Measurements from ENCODE around the gene BAHCC1. TPM values are rescaled to one million over a fixed set of nuclear protein-coding genes. Genes with fewer than 3 reads are reported as not detected.

BAHCC1 gene
- total RNA-seq, 1 experiment from 2014 or later: 3.1 TPM

DNA sequence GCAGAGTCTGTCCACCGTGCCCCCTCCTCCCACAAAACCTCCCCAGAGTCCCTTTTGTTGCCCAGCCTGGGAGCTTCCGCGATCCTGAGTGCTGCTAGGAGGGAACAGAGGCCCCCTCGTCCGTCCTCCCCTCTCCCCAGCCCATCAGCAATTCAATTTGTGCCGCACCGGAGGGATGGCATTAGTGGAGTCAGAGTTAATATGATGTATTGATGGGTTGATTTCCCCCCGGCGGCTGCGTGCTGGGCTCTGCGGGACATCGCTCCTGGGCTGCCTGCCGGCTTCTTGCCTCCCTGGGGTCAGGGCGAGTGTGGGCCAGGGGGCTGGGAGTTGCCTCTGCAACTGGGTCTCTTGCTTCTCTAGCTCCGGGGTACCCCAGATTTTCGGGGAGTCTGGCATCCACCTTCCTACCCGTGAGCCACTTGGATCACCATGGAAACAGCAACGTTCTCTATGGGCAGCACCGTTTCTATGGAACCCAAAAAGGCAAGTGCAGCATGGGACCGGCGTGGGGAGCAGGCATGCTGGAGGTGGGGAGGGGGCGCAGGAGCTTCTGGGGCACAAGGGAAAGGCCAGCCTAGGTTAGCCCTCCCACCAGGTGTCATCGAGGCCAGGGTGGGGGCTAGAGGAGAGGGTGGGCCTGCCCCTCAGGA is 42.9 kb downstream of the BAHCC1 start:
- no peak overlapping the region for H4K91ac ChIP-seq (ENCODE audit: insufficient read length, low read depth, low read length)
- H3K27me3 Mint-ChIP-seq (ENCODE audit: low read depth): no peaks in the 10 kb centered on the region; the same call in 1 of the 2 replicates
- H2AK5ac ChIP-seq (ENCODE audit: insufficient read length, low read length): no peak overlapping the region
- H3K4ac ChIP-seq (ENCODE audit: low read depth, low read length): no peak overlapping the region
- no peak overlapping the region for H3K27ac Mint-ChIP-seq
- H3K23me2 ChIP-seq (ENCODE audit: insufficient read length, low read depth, low read length, poor library complexity, severe bottlenecking): no peaks in the 10 kb centered on the region
- H3K4me1 Mint-ChIP-seq: peaks cover 4 to 9% of the 10 kb centered on the region in 2 experiments; a peak in 3 of 4 replicates
- no peak overlapping the region for H3K4me2 ChIP-seq (ENCODE audit: insufficient read depth, insufficient read length, low read length)
- no peak overlapping the region for H3T11ph ChIP-seq (ENCODE audit: low read length)
- H2AFZ ChIP-seq (ENCODE audit: low read length): no peak overlapping the region
- no peak overlapping the region for H3K56ac ChIP-seq (ENCODE audit: insufficient read length, low read depth, low read length)
- no peak overlapping the region for H2BK5ac ChIP-seq (ENCODE audit: insufficient read length, low read length)
- H3K9me3 ChIP-seq (ENCODE audit: control insufficient read depth, low read depth, low read length): no peaks in the 10 kb centered on the region
- H3K79me1 ChIP-seq (ENCODE audit: insufficient read depth, low read depth, low read length, poor library complexity, severe bottlenecking): no peaks in the 10 kb centered on the region
- peaks cover 4% of the 10 kb centered on the region for H4K20me1 ChIP-seq (ENCODE audit: control insufficient read depth, insufficient read depth, insufficient read length)
- no peaks in the 10 kb centered on the region for H3K36me3 Mint-ChIP-seq (ENCODE audit: insufficient read depth in 1 of 3, low read depth in 3 of 3)
- no peak overlapping the region for H4K5ac ChIP-seq (ENCODE audit: insufficient read length, low read depth, low read length)
- no peak overlapping the region for H3K4me3 Mint-ChIP-seq
- H3K27me3 ChIP-seq (ENCODE audit: insufficient read depth, low read length): no peaks in the 10 kb centered on the region
- H2BK15ac ChIP-seq (ENCODE audit: low read depth, low read length): no peak overlapping the region
- no peak overlapping the region for H3K14ac ChIP-seq (ENCODE audit: insufficient read depth, low read length)
- H3K23ac ChIP-seq (ENCODE audit: insufficient read length, low read depth, low read length): no peak overlapping the region
- DNase-seq: no peak
- H3K9me3 Mint-ChIP-seq: no peaks in the 10 kb centered on the region
- no peak overlapping the region for H3K27ac ChIP-seq (ENCODE audit: insufficient read length, low read depth, low read length)
- no peak overlapping the region for H2BK120ac ChIP-seq (ENCODE audit: low read depth, low read length, poor library complexity, severe bottlenecking)
- no peaks in the 10 kb centered on the region for H3K4me1 ChIP-seq (ENCODE audit: insufficient read depth, low read length)
- no peak overlapping the region for H2BK12ac ChIP-seq (ENCODE audit: insufficient read length, low read depth, low read length)
- WGBS (ENCODE audit: extremely low coverage, insufficient read length, low lambda C conversion rate): no CpG with 5 or more reads among the region's 23 CpGs
- H4K8ac ChIP-seq (replicated peaks; ENCODE audit: insufficient read length, low read depth, low read length): no peak overlapping the region
- no peak overlapping the region for H2BK20ac ChIP-seq (ENCODE audit: low read depth, low read length, poor library complexity, severe bottlenecking)
- H3K9ac ChIP-seq (ENCODE audit: extremely low read depth, insufficient read length, low read length): no peak overlapping the region
- no peaks in the 10 kb centered on the region for H3K79me2 ChIP-seq (ENCODE audit: insufficient read depth, low read length)
- H3K18ac ChIP-seq (ENCODE audit: insufficient read length, low read depth, low read length): no peak overlapping the region
- TF ChIP-seq, protein P1, sequence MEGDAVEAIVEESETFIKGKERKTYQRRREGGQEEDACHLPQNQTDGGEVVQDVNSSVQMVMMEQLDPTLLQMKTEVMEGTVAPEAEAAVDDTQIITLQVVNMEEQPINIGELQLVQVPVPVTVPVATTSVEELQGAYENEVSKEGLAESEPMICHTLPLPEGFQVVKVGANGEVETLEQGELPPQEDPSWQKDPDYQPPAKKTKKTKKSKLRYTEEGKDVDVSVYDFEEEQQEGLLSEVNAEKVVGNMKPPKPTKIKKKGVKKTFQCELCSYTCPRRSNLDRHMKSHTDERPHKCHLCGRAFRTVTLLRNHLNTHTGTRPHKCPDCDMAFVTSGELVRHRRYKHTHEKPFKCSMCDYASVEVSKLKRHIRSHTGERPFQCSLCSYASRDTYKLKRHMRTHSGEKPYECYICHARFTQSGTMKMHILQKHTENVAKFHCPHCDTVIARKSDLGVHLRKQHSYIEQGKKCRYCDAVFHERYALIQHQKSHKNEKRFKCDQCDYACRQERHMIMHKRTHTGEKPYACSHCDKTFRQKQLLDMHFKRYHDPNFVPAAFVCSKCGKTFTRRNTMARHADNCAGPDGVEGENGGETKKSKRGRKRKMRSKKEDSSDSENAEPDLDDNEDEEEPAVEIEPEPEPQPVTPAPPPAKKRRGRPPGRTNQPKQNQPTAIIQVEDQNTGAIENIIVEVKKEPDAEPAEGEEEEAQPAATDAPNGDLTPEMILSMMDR (conservative IDR thresholded peaks at IDR 0.05): no peak
